ENCODE data around the gene NFIB. TPM values are rescaled to one million over a fixed set of nuclear protein-coding genes. Genes with fewer than 3 reads are reported as not detected.
A peak's percentile ranks its signal among the peaks of the same experiment; 100 is the strongest.

NFIB gene
- total and polyA plus RNA-seq, 2 donors from 2014 or later, result 15.6 to 112 TPM

DNA sequence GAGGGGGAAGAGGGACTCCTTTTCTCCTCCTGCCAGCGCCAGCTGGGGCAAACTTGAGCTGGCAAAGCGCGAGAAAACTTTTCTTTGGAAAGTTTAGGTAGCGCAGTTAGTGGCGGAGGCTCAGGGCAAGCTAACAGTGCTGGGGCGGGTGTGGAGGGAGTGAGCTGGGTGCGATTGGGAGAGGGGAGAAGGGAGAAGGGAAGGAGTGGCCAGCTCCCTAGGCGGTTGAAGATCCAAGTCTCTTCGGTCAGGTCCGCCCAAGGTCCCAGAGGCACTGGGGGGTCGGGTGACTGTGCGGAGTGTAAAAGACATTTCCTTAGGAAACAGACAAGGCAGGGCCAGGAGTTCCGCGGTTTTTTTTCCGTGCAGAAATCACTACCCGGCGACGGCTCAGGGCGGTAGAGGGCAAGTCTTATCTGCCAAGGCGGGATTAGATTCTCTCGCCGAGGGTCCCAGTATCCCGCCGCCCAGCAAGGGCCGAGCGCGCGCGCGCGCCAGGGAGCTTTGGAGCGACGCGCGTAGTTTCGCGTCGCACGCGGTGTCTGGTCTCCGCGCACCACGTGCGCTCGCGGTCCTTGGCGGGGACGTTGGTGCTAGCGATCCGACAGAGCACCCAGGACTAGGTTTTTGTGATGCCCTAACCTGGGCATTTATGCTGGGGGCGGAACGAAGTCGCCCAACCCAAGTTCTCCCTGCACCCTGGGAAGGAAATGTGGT, 33.6 kb upstream of the NFIB start:
- Histone ChIP-seq H3K4me1 (ENCODE audit: control insufficient read depth in 2 of 3, insufficient read depth in 2 of 3, low read depth in 1 of 3, low read length in 3 of 3) (peaks cover 0 to 7% (median 5%) of the 10 kb centered on the region in 3 donors), H3K9me3 (ENCODE audit: control insufficient read depth in 2 of 3, insufficient read depth in 1 of 3, low read length in 3 of 3) (no peaks in the 10 kb centered on the region), H3K27me3 (ENCODE audit: control insufficient read depth, insufficient read depth, low read length) (peaks cover 69% of the 10 kb centered on the region), H3K27ac (ENCODE audit: low read depth in 2 of 2, low read length in 2 of 2) (peak overlapping the region in 1 of 2 donors; percentile 73), H3K4me3 (ENCODE audit: low read length in 3 of 3) (peak overlapping the region; percentile 13 to 71 (median 58)), H3K9ac (ENCODE audit: low read length in 3 of 3) (peak overlapping the region in 1 of 3 donors; percentile 72), H3K36me3 (ENCODE audit: control insufficient read depth in 2 of 3, insufficient read depth in 3 of 3, low read length in 3 of 3) (no peaks in the 10 kb centered on the region)
- FAIRE-seq (no peak), DNase-seq (peak in 4 of 5 donors; percentile 58 to 70 (median 64))
- intact Hi-C loops (cut with DNase I), result no loop called here
- TF ChIP-seq, protein P1, sequence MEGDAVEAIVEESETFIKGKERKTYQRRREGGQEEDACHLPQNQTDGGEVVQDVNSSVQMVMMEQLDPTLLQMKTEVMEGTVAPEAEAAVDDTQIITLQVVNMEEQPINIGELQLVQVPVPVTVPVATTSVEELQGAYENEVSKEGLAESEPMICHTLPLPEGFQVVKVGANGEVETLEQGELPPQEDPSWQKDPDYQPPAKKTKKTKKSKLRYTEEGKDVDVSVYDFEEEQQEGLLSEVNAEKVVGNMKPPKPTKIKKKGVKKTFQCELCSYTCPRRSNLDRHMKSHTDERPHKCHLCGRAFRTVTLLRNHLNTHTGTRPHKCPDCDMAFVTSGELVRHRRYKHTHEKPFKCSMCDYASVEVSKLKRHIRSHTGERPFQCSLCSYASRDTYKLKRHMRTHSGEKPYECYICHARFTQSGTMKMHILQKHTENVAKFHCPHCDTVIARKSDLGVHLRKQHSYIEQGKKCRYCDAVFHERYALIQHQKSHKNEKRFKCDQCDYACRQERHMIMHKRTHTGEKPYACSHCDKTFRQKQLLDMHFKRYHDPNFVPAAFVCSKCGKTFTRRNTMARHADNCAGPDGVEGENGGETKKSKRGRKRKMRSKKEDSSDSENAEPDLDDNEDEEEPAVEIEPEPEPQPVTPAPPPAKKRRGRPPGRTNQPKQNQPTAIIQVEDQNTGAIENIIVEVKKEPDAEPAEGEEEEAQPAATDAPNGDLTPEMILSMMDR (IDR thresholded peaks at IDR 0.05; ENCODE audit: borderline replicate concordance, extremely low read depth, insufficient read depth), result no peak

GRCh38 chr9:14346811-14347405, 33.0 kb upstream of the NFIB start:
- FAIRE-seq, result no peak
- DNase-seq, result peak in 2 of 5 donors; percentile 30 to 40
- Histone ChIP-seq H3K27ac (ENCODE audit: low read depth in 2 of 2, low read length in 2 of 2) (peak overlapping the region in 1 of 2 donors; percentile 73), H3K4me3 (ENCODE audit: low read length in 3 of 3) (peak overlapping the region; percentile 13 to 71 (median 58)), H3K9me3 (ENCODE audit: control insufficient read depth in 2 of 3, insufficient read depth in 1 of 3, low read length in 3 of 3) (no peaks in the 10 kb centered on the region), H3K9ac (ENCODE audit: low read length in 3 of 3) (peak overlapping the region in 1 of 3 donors; percentile 72), H3K36me3 (ENCODE audit: control insufficient read depth in 2 of 3, insufficient read depth in 3 of 3, low read length in 3 of 3) (no peaks in the 10 kb centered on the region), H3K27me3 (ENCODE audit: control insufficient read depth, insufficient read depth, low read length) (peaks cover 75% of the 10 kb centered on the region), H3K4me1 (ENCODE audit: control insufficient read depth in 2 of 3, insufficient read depth in 2 of 3, low read depth in 1 of 3, low read length in 3 of 3) (peaks cover 0 to 7% (median 5%) of the 10 kb centered on the region in 3 donors)
- intact Hi-C loops (cut with DNase I), result no loop called here
- TF ChIP-seq, protein P1 (IDR thresholded peaks at IDR 0.05; ENCODE audit: borderline replicate concordance, extremely low read depth, insufficient read depth), result no peak

DNA sequence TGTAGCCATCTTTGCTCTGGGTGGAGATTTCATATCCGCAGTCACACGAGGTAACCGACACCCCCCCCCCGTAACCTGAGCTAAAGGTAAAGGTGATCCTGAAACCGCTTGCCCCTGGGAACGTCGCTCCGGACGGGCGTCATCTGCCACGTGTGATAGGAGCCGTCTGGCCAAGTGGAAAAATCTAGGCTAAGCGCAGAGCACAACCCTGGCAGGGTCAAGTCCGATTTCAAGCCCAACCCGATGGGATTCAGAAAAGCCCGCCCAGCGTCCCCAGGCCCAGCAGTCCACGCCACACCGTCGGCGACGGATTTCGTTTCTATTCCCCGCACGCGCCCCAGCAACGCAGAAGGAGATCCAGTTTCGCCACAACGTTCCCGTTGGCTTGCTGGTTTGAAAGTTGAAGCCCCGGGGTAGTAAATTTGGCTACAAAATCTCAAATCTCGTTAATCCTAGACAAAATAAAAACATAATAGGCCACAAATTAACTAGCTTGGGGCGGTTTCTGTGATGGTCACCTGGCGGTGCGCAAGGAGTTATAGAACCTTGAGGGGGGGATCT, 32.4 kb upstream of the NFIB start:
- FAIRE-seq (no peak), DNase-seq (peak in 3 of 5 donors; percentile 50 to 68 (median 50))
- no peaks in the 10 kb centered on the region for H3K9me3 ChIP-seq (ENCODE audit: control insufficient read depth in 2 of 3, insufficient read depth in 1 of 3, low read length in 3 of 3)
- TF ChIP-seq, protein P1 (IDR thresholded peaks at IDR 0.05; ENCODE audit: borderline replicate concordance, extremely low read depth, insufficient read depth), result no peak
- H3K4me1 ChIP-seq (ENCODE audit: control insufficient read depth in 2 of 3, insufficient read depth in 2 of 3, low read depth in 1 of 3, low read length in 3 of 3), result peaks cover 0 to 8% (median 7%) of the 10 kb centered on the region in 3 donors
- peak overlapping the region in 1 of 3 donors; percentile 72 for H3K9ac ChIP-seq (ENCODE audit: low read length in 3 of 3)
- H3K27me3 ChIP-seq (ENCODE audit: control insufficient read depth, insufficient read depth, low read length), result peaks cover 71% of the 10 kb centered on the region
- H3K36me3 ChIP-seq (ENCODE audit: control insufficient read depth in 2 of 3, insufficient read depth in 3 of 3, low read length in 3 of 3), result no peaks in the 10 kb centered on the region
- intact Hi-C loops (cut with DNase I), result no loop called here
- H3K4me3 ChIP-seq (ENCODE audit: low read length in 3 of 3), result peak overlapping the region in 2 of 3 donors; percentile 58 to 71
- H3K27ac ChIP-seq (ENCODE audit: low read depth in 2 of 2, low read length in 2 of 2), result peak overlapping the region; percentile 15 to 28

Measured in kidney (tissue), 14 donors.